NCI-H2171 (cell line): ENCODE measurements around the gene PCDHGA1.

Source experiments
- DNase-seq: peaks from one replicate; lab custom pipeline; 2025; lab: John Stamatoyannopoulos, UW

The PCDHGA1 gene

DNA sequence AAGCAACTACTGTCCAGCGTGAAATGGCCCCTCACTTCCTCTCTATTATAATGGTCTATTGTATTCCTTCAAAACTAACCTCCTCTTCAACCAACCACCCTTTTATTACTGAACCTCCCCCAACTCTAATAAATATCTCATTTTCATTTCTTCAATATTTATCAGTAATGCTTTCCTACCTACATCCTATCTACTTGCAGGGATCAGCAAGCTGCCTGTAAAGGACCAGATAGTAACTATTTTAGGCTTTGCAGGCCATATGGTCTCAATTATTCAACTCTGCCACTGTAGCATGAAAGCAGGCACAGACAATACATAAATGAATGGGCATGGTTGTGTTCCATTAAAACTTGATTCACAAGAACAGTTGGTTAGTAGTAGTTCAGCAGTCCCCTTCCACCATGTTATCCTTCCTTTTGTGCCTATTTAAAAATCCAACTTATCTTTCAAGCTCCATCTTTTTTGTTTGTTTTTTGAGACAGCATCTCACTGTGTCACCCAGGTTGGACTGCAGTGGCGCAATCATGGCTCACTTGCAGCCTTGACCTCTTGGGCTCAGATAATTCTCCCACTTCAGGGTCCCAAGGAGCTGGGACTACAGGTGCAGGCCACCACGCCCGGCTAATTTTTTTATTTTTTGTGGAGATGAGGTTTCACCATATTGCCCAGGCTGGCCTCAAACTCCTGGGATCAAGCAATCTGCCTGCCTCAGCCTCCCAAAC, 204.3 kb downstream of the PCDHGA1 start:
- no peak for DNase-seq

GRCh38 chr5:141543053-141543452, 212.7 kb downstream of the PCDHGA1 start:
- no peak for DNase-seq

DNA sequence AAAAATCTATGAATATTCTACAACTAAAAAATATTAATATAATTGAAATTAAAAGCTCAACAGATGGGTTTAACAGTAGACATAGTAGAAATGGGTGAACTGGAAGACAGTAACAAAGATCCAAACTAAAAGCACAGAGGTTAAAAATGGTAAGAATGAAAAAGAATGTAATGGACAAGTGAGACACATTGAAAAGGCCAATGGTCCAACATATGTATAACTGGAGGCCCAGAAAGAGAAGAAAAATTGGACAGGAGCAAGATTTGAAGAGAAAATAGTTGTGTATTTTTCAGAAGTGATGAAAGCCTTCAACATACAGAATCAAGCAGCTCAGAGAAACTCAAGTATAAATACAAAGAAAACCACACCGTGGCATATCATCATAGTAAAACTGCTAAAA, 217.2 kb downstream of the PCDHGA1 start:
- no peak for DNase-seq

- DNase-seq, result no peak
Observed at GRCh38 chr5:141547921-141548320, 217.6 kb downstream of the PCDHGA1 start.

GRCh38 chr5:141557681-141558136, 227.4 kb downstream of the PCDHGA1 start:
- peak; percentile 15 for DNase-seq

GRCh38 chr5:141558150-141558549, 227.8 kb downstream of the PCDHGA1 start:
- no peak for DNase-seq

DNA sequence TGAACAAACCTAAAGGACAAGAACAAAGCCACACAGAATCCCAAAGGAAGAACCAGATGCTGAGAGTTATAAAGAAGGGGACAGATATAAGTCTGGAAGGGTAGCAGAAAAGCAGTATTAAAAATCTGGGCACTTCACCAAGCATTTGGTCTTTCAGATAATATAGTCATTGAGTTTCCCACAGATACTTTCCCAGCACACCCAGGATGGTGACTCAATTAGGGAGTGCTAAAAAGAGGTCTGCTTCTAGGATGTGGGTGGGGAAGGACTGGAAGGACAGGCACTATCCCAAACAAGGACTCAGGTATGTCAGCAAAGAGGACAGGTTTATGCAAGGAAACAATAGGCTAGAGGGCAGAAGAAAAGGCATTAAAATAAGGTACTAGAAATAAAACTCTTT, 229.1 kb downstream of the PCDHGA1 start:
- no peak for DNase-seq

- peak; percentile 33 for DNase-seq
Observed at GRCh38 chr5:141560151-141560550, 229.8 kb downstream of the PCDHGA1 start.

- DNase-seq, result peak; percentile 75
Observed at GRCh38 chr5:141560725-141561483, 230.6 kb downstream of the PCDHGA1 start.
